ENCODE results near the gene SEMA4C. TPM values are rescaled to one million over a fixed set of nuclear protein-coding genes. Genes with fewer than 3 reads are reported as not detected.

Gene SEMA4C
- total and polyA plus RNA-seq, 2 of the 4 experiments (the other 2 are of a cell fraction), result 15.8 to 24.3 TPM

DNA sequence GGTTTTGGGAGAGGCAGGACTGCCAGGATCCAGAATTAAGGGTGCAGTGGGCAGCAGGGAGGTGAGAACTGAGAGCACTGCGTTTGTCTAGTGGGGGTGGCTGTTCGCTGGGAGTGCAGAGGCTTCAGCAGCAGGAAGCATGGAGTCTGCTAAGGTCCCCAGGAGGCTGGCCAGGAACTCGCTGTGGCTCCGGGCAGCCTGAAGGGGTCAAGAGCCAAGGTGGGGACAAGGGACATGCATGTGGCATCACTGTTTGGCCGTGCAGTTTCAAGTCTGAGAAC is 43.2 kb upstream of the SEMA4C start:
- Histone ChIP-seq H4K5ac (ENCODE audit: low read depth, low read length) (no peak overlapping the region), H3K23ac (ENCODE audit: low read depth, low read length) (no peak overlapping the region), H4K8ac (ENCODE audit: low read depth in 2 of 2, low read length in 2 of 2) (no peak overlapping the region), H2AFZ (replicated peaks; ENCODE audit: low read length, poor library complexity) (no peak overlapping the region), H2BK20ac (ENCODE audit: low read depth, low read length) (no peak overlapping the region), H3K36me3 (ENCODE audit: control insufficient read depth, insufficient read depth, low read length) (no peaks in the 10 kb centered on the region), H2BK120ac (ENCODE audit: low read depth, low read length) (no peak overlapping the region), H3K56ac (ENCODE audit: extremely low read depth, insufficient read depth, low read length) (no peak overlapping the region), H3K4me2 (ENCODE audit: low read depth, low read length) (no peak overlapping the region), H3K4me3 (ENCODE audit: insufficient read depth, low read depth, low read length) (no peak overlapping the region), H3K9me3 (ENCODE audit: control insufficient read depth, insufficient read depth, low read length) (peaks cover 18% of the 10 kb centered on the region), H3K79me1 (ENCODE audit: low read depth in 1 of 2, low read length in 2 of 2) (no peaks in the 10 kb centered on the region), H2BK5ac (ENCODE audit: low read depth, low read length, poor library complexity, severe bottlenecking) (no peak overlapping the region), H3K14ac (replicated peaks; ENCODE audit: low read depth, low read length) (no peak overlapping the region), H3K4me1 (ENCODE audit: control insufficient read depth, insufficient read depth, low read length) (no peaks in the 10 kb centered on the region), H2AK5ac (ENCODE audit: low read depth, low read length) (no peak overlapping the region), H3K9ac (ENCODE audit: low read depth, low read length) (no peak overlapping the region), H3K9me1 (ENCODE audit: insufficient read depth, low read length) (no peaks in the 10 kb centered on the region), H3K18ac (ENCODE audit: low read depth, low read length) (no peak overlapping the region), H3K27ac (ENCODE audit: insufficient read depth, low read length) (no peak overlapping the region), H4K20me1 (ENCODE audit: insufficient read depth, low read length) (no peaks in the 10 kb centered on the region), H3K27me3 (ENCODE audit: control insufficient read depth, insufficient read depth, low read length) (peaks cover 14% of the 10 kb centered on the region; the same call in 1 of the 2 replicates), H3K4ac (ENCODE audit: low read depth, low read length) (no peak overlapping the region), H4K91ac (ENCODE audit: insufficient read depth, low read depth, low read length) (no peak overlapping the region), H2AK9ac (replicated peaks; ENCODE audit: low read depth, low read length, poor library complexity) (no peak overlapping the region), H2BK15ac (ENCODE audit: low read depth, low read length) (no peak overlapping the region)
- no TSS peak for BruUV-seq (replicated peaks)
- ChIA-PET POLR2A (ENCODE audit: unreplicated experiment) (no interaction called here), CTCF (no interaction called here)
- WGBS, 2 experiments (ENCODE audit: extremely low coverage in 2 of 2, insufficient read length in 1 of 2), result 50% methylated on average over 4 of the region's 5 CpGs; no CpG with 5 or more reads in 1 of the 2 experiments
- intact Hi-C loops (cut with micrococcal nuclease) (no loop called here), dilution Hi-C loops (cut with HindIII; ENCODE audit: low sequenced_read_pairs, unreplicated experiment) (no loop called here), in situ Hi-C loops (cut with MboI; ENCODE audit: low sequenced_read_pairs) (no loop called here)
- ATAC-seq (ENCODE audit: low read depth), result no peak
- no peak for TF ChIP-seq FOS (IDR thresholded peaks at IDR 0.05; ENCODE audit: low read depth, low read length)
- DNase-seq, result no peak
